LNCAP (cell line): ENCODE data around the gene HSD17B2.

Source experiments
- TF ChIP-seq, protein P1 (sequence below): fragments of 450-650 bp; IDR thresholded peaks from 2 replicates; pipeline ENCODE4 v1.5.1; 2017; ENCODE audit warnings: mild to moderate bottlenecking

The HSD17B2 gene

DNA sequence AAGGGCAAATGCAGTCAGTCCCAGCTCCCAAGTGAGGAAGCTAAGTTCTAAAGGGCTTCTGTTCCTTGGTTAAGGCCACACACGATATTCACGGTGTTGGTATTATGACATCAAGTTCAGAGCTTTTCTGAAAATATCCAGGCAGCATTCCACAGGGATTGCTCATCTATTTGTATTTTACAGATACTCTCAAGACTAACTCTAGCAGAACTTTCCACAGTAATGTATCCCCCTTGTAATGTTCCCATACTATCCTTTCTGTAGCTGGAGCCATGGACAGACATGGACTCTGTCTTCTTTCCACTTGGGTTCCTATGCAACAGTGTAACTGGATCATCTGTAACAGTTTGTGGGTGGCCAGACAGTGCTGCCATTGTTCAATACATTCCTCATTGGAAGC is 37.3 kb upstream of the HSD17B2 start:
- TF ChIP-seq, protein P1, sequence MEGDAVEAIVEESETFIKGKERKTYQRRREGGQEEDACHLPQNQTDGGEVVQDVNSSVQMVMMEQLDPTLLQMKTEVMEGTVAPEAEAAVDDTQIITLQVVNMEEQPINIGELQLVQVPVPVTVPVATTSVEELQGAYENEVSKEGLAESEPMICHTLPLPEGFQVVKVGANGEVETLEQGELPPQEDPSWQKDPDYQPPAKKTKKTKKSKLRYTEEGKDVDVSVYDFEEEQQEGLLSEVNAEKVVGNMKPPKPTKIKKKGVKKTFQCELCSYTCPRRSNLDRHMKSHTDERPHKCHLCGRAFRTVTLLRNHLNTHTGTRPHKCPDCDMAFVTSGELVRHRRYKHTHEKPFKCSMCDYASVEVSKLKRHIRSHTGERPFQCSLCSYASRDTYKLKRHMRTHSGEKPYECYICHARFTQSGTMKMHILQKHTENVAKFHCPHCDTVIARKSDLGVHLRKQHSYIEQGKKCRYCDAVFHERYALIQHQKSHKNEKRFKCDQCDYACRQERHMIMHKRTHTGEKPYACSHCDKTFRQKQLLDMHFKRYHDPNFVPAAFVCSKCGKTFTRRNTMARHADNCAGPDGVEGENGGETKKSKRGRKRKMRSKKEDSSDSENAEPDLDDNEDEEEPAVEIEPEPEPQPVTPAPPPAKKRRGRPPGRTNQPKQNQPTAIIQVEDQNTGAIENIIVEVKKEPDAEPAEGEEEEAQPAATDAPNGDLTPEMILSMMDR, result no peak

DNA sequence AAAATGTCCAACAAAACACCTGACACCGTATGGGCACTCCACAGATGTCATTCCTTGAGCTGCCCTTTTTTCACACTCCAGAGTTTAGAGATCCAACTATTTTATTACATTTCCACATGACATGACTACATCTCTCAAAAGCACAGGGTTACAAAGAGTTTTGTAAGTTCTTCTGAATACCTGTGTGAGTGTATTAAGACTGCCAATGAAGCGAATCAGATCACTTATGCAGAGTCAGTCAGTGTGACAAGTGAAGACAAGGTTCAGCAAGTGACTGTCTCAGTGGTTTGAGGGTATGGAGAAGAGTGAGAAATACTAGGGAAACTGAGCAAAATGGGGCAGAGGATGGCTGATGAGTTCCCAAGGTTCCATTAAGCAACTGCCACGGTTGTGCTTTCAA is 32.2 kb upstream of the HSD17B2 start:
- TF ChIP-seq, protein P1, result no peak

DNA sequence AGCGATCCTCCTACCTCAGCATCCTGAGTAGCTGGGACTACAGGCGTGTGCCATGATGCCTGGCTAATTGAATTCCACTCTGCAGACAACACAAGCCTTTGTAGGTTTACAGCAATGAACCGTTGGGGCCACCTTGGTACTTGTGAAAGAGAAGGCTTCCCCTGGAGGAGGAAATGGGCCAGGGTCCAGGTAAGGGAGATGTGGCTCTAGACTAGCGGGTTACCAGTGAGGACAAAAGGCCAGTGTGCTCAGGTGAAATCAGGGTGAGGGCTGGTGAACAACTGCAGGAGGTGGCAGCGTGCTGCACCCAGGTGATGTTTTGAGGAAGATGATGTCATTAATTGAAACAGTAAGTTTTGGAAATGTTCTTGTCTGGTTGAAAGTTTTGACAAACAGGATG is 30.5 kb upstream of the HSD17B2 start:
- TF ChIP-seq, protein P1, result no peak

DNA sequence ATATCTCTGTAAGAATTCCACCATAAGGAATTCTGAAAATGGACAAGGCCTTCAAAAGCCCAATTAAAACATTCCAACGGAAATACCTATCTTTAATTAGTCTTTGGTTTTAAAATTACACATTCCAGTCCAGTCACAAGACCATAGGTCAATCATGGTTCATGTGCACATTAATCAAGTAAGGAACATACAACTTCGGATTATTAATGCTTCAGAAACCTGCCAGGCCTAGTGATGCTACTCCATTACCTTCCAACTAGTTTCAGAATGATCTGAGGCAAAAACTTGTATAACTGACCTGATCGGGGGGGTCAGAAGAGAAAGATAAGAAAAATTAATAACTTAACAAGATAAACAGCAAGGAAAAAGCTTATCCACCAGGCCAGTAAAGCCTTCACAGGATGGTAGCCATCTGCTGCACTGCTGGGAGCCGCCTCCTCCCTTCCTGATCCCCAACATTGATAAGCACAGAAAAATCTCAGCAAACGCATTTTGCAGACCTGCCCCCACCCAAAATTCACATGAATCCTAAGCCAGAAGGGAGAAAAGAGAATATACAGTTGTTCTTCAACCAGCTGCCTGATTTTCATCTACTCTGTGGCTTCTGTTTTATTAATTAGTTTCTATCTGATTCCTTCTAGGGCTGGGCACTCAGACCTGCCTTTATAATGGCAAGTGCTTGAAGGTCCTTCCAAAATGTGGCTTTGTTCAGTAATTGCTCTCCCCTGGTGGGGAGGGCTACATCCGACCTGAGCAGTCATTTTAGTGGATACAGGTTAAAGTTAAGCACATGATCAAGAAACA is 29.8 kb upstream of the HSD17B2 start:
- TF ChIP-seq, protein P1, result no peak

DNA sequence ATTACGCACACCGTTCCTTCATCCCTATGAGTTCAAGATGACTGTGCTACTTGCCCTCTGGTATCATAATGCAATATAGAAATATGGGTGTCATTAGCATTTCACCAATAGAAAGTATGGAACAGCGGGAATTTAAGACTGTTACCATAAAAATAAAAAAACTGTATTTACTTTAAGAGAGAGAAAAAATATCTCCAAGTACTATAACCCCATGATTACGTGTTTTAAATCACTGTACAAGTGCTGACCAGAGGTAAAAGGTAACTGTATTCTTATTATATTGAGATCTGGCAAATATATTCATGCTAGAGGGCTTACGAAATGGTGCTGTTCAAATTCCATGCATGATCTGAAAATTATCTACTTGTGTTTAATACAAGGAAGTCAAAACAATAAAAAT is 29.0 kb upstream of the HSD17B2 start:
- TF ChIP-seq, protein P1, result no peak

DNA sequence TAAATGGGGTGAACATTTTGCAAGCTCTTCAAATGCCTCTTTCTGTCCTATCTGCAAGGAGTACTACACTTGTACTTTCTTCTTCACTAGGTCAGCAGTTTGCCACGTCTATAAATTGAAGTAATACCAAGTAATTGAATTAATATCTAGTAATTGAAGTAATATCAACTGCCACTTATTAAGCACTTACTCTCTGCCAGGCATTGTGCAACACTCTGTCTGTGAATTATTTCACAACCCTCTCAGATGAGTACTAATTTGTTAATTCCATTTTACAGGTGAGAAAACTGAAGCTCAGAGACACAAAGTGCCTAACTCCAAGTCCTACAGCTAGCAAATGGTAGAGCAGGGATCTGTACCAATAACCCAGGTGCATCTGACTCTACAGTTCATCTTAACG is 27.9 kb upstream of the HSD17B2 start:
- TF ChIP-seq, protein P1, result no peak

DNA sequence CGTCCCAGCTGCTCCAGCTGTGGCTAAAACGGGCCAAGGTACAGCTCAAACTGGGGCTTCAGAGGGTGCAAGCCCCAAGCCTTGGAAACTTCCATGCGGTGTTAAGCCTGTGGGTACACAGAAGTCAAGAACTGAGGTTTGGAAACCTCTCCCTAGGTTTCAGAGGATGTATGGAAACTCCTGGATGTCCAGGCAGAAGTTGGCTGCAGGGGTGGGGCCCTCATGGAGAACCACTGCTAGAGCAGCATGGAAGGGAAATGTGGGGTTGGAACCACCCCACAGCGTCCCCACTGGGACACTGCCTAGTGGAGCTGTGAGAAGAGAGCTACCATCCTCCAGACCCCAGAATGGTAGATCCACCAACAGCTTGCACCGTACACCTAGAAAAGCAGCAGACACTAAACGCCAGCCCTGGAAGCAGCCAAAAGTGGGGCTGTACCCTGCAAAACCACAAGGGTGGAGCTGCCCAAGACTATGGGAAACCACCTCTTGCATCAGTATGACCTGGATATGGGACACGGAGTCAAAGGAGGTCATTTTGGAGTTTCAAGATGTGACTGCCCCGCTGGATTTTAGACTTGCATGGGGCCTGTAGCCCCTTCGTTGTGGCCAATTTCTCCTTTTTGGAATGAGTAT is 26.0 kb upstream of the HSD17B2 start:
- TF ChIP-seq, protein P1, result no peak
